ENCODE results near the gene TRMT61A.

- TF ChIP-seq POU2F2 (IDR thresholded peaks at IDR 0.05; ENCODE audit: low read depth, low read length) (no peak), POLR2AphosphoS5 (IDR thresholded peaks at IDR 0.05; ENCODE audit: low read depth, low read length) (no peak), POLR2A (IDR thresholded peaks at IDR 0.05; ENCODE audit: low read depth, low read length) (no peak)
Measured at GRCh38 chr14:103545915-103546651, 17.1 kb downstream of the TRMT61A start.
